GM18507 (cell line): Measurements from ENCODE around the gene IL12RB2.

Source experiments
- DNase-seq: peaks from one replicate; pipeline ENCODE4 v3.0.0; 2011; ENCODE audit warnings: low read depth; ENCODE audit not compliant: insufficient read length; ENCODE audit errors: extremely low spot score
- FAIRE-seq: peaks from 2 replicates; lab custom pipeline; 2011; peaks lifted over from hg19 to GRCh38; lab: Jason Lieb, UNC

The IL12RB2 gene

GRCh38 chr1:67342076-67342890 is 34.6 kb downstream of the IL12RB2 start:
- peak; percentile 79 for FAIRE-seq
- no peak for DNase-seq

GRCh38 chr1:67345556-67345955 is 37.9 kb downstream of the IL12RB2 start:
- no peak for FAIRE-seq
- DNase-seq: no peak

- FAIRE-seq: no peak
These were observed 39.3 kb downstream of the IL12RB2 start for GRCh38 chr1:67346982-67347381.

GRCh38 chr1:67347688-67348472 is 40.2 kb downstream of the IL12RB2 start:
- DNase-seq: no peak
- peak; percentile 75 for FAIRE-seq

More at GRCh38 chr1:67346982-67347381, 39.3 kb downstream of the IL12RB2 start:
- DNase-seq: no peak

- no peak for FAIRE-seq
- no peak for DNase-seq
These were observed 41.0 kb downstream of the IL12RB2 start for GRCh38 chr1:67348586-67349252.

GRCh38 chr1:67350783-67351182 is 43.1 kb downstream of the IL12RB2 start:
- DNase-seq (no peak), FAIRE-seq (peak; percentile 75)

- FAIRE-seq (no peak), DNase-seq (no peak)
These were observed 44.5 kb downstream of the IL12RB2 start for GRCh38 chr1:67352211-67352610.

- FAIRE-seq (no peak), DNase-seq (no peak)
These were observed 48.2 kb downstream of the IL12RB2 start for GRCh38 chr1:67355745-67356424.

- DNase-seq (no peak), FAIRE-seq (peak; percentile 5)
These were observed 51.9 kb downstream of the IL12RB2 start for GRCh38 chr1:67359592-67359991.

GRCh38 chr1:67361641-67362040 is 54.0 kb downstream of the IL12RB2 start:
- no peak for DNase-seq
- no peak for FAIRE-seq

GRCh38 chr1:67367370-67368045 is 59.8 kb downstream of the IL12RB2 start:
- FAIRE-seq: no peak
- no peak for DNase-seq

GRCh38 chr1:67368046-67368514 is 60.4 kb downstream of the IL12RB2 start:
- no peak for FAIRE-seq
- DNase-seq: no peak

- DNase-seq (no peak), FAIRE-seq (no peak)
These were observed 63.4 kb downstream of the IL12RB2 start for GRCh38 chr1:67371043-67371442.

- no peak for FAIRE-seq
- no peak for DNase-seq
These were observed 64.0 kb downstream of the IL12RB2 start for GRCh38 chr1:67371681-67372080.

- no peak for FAIRE-seq
These were observed 64.5 kb downstream of the IL12RB2 start for GRCh38 chr1:67372136-67372535.

GRCh38 chr1:67372898-67373297 is 65.2 kb downstream of the IL12RB2 start:
- DNase-seq (no peak), FAIRE-seq (no peak)

More at GRCh38 chr1:67372136-67372535, 64.5 kb downstream of the IL12RB2 start:
- no peak for DNase-seq

GRCh38 chr1:67376381-67376780 is 68.7 kb downstream of the IL12RB2 start:
- DNase-seq (no peak), FAIRE-seq (no peak)

- FAIRE-seq: no peak
- DNase-seq: no peak
These were observed 69.6 kb downstream of the IL12RB2 start for GRCh38 chr1:67377253-67377652.

- no peak for DNase-seq
- no peak for FAIRE-seq
These were observed 73.5 kb downstream of the IL12RB2 start for GRCh38 chr1:67381154-67381553.
